Muscle layer of duodenum (tissue), 2 donors: ENCODE results near the gene ZFP36.

Source experiments
- H3K27ac ChIP-seq: one replicate; pipeline ENCODE4 v1.7.0; 2013; ENCODE audit warnings: mild to moderate bottlenecking, low read length
- H3K27me3 ChIP-seq: one replicate; pipeline ENCODE4 v1.7.0; 2013; ENCODE audit warnings: low read depth, mild to moderate bottlenecking, control low read depth, low read length
- H3K36me3 ChIP-seq, 2 donors: one replicate each; pipeline ENCODE4 v1.7.0; 2013; ENCODE audit warnings: low read length in 2 of 2, control low read depth in 1 of 2, mild to moderate bottlenecking in 1 of 2; ENCODE audit not compliant: insufficient read depth in 2 of 2, control insufficient read depth in 1 of 2
- H3K4me1 ChIP-seq, 2 donors: one replicate each; pipeline ENCODE4 v1.7.0; 2013; ENCODE audit warnings: low read length in 2 of 2, mild to moderate bottlenecking in 2 of 2, control low read depth in 1 of 2, moderate library complexity in 1 of 2; ENCODE audit not compliant: insufficient read depth in 2 of 2, control insufficient read depth in 1 of 2
- H3K4me3 ChIP-seq, 2 donors: one replicate each; pipeline ENCODE4 v1.7.0; 2013; ENCODE audit warnings: low read length in 2 of 2, low read depth in 1 of 2, mild to moderate bottlenecking in 1 of 2
- H3K9me3 ChIP-seq, 2 donors: one replicate each; pipeline ENCODE4 v1.7.0; 2013; ENCODE audit warnings: low read length in 2 of 2, control low read depth in 1 of 2, mild to moderate bottlenecking in 1 of 2; ENCODE audit not compliant: control insufficient read depth in 1 of 2
- donor health status: healthy.

The ZFP36 gene

GRCh38 chr19:39409208-39410016 is 2.8 kb downstream of the ZFP36 start:
- peak overlapping the region; percentile 98 to 99 for H3K4me3 ChIP-seq
- no peaks in the 10 kb centered on the region for H3K9me3 ChIP-seq
- peaks cover 0 to 25% of the 10 kb centered on the region in 2 donors for H3K4me1 ChIP-seq
- no peaks in the 10 kb centered on the region for H3K27me3 ChIP-seq
- peak overlapping the region; percentile 99 for H3K27ac ChIP-seq
- peaks cover 17 to 22% of the 10 kb centered on the region in 2 donors for H3K36me3 ChIP-seq

- H3K4me1 ChIP-seq = peaks cover 0 to 30% of the 10 kb centered on the region in 2 donors
- H3K27ac ChIP-seq = peak overlapping the region; percentile 99
- no peaks in the 10 kb centered on the region for H3K27me3 ChIP-seq
- H3K9me3 ChIP-seq = no peaks in the 10 kb centered on the region
- peak overlapping the region; percentile 57 to 61 for H3K4me3 ChIP-seq
- H3K36me3 ChIP-seq = peaks cover 17 to 22% of the 10 kb centered on the region in 2 donors
These were observed 3.6 kb downstream of the ZFP36 start for GRCh38 chr19:39410017-39410830.

GRCh38 chr19:39410831-39411080 is 4.1 kb downstream of the ZFP36 start:
- H3K27ac ChIP-seq = peak overlapping the region; percentile 99
- peaks cover 0 to 31% of the 10 kb centered on the region in 2 donors for H3K4me1 ChIP-seq

GRCh38 chr19:39411081-39411831 is 4.6 kb downstream of the ZFP36 start:
- peak overlapping the region; percentile 57 to 61 for H3K4me3 ChIP-seq

More at GRCh38 chr19:39410831-39411080, 4.1 kb downstream of the ZFP36 start:
- H3K36me3 ChIP-seq = peaks cover 17 to 22% of the 10 kb centered on the region in 2 donors
- no peaks in the 10 kb centered on the region for H3K27me3 ChIP-seq
- H3K4me3 ChIP-seq = peak overlapping the region; percentile 57 to 61
- H3K9me3 ChIP-seq = no peaks in the 10 kb centered on the region

GRCh38 chr19:39411832-39412099 is 5.1 kb downstream of the ZFP36 start:
- Histone ChIP-seq H3K36me3 (peaks cover 17 to 21% of the 10 kb centered on the region in 2 donors), H3K4me3 (peak overlapping the region; percentile 57 to 61), H3K9me3 (no peaks in the 10 kb centered on the region), H3K4me1 (peaks cover 0 to 41% of the 10 kb centered on the region in 2 donors), H3K27ac (peak overlapping the region; percentile 99), H3K27me3 (no peaks in the 10 kb centered on the region)

More at GRCh38 chr19:39411081-39411831, 4.6 kb downstream of the ZFP36 start:
- peak overlapping the region; percentile 99 for H3K27ac ChIP-seq
- H3K9me3 ChIP-seq = no peaks in the 10 kb centered on the region
- no peaks in the 10 kb centered on the region for H3K27me3 ChIP-seq
- peaks cover 17 to 22% of the 10 kb centered on the region in 2 donors for H3K36me3 ChIP-seq
- peaks cover 0 to 36% of the 10 kb centered on the region in 2 donors for H3K4me1 ChIP-seq

- peak within 1 kb of the TSS; percentile 73 to 81 for H3K4me3 ChIP-seq
- peaks cover 0 to 43% of the 10 kb centered on the region in 2 donors for H3K4me1 ChIP-seq
- H3K27me3 ChIP-seq = no peaks in the 10 kb centered on the region
- no peaks in the 10 kb centered on the region for H3K9me3 ChIP-seq
- peaks cover 16 to 17% of the 10 kb centered on the region in 2 donors for H3K36me3 ChIP-seq
- H3K27ac ChIP-seq = peak within 1 kb of the TSS; percentile 99
These were observed 5.6 kb downstream of the ZFP36 start, which contains the start of gene PLEKHG2 for GRCh38 chr19:39412100-39412866. TSS of gene PLEKHG2 (plus strand) at chr19:39412669. CDS start at chr19:39414087, 1,418 bp downstream.

GRCh38 chr19:39412867-39413271 is 6.2 kb downstream of the ZFP36 start:
- peak overlapping the region; percentile 74 for H3K27ac ChIP-seq
- peaks cover 0 to 43% of the 10 kb centered on the region in 2 donors for H3K4me1 ChIP-seq
- H3K27me3 ChIP-seq = no peaks in the 10 kb centered on the region
- H3K4me3 ChIP-seq = peak overlapping the region; percentile 73 to 81
- H3K9me3 ChIP-seq = no peaks in the 10 kb centered on the region
- peaks cover 11 to 14% of the 10 kb centered on the region in 2 donors for H3K36me3 ChIP-seq

- peak overlapping the region; percentile 74 for H3K27ac ChIP-seq
- H3K4me1 ChIP-seq = peaks cover 0 to 43% of the 10 kb centered on the region in 2 donors
- H3K27me3 ChIP-seq = no peaks in the 10 kb centered on the region
- H3K9me3 ChIP-seq = no peaks in the 10 kb centered on the region
- H3K4me3 ChIP-seq = peak overlapping the region; percentile 73 to 81
- peaks cover 6 to 11% of the 10 kb centered on the region in 2 donors for H3K36me3 ChIP-seq
These were observed 6.7 kb downstream of the ZFP36 start for GRCh38 chr19:39413272-39413910.

GRCh38 chr19:39413911-39414608 is 7.4 kb downstream of the ZFP36 start:
- Histone ChIP-seq H3K27me3 (no peaks in the 10 kb centered on the region), H3K4me1 (peaks cover 0 to 43% of the 10 kb centered on the region in 2 donors), H3K9me3 (no peaks in the 10 kb centered on the region), H3K4me3 (peak overlapping the region; percentile 73 to 81), H3K27ac (peak overlapping the region; percentile 72), H3K36me3 (peaks cover 0 to 12% of the 10 kb centered on the region in 2 donors)
